IMR-90 (cell line): ENCODE measurements around the gene PRKN. TPM values are rescaled to one million over a fixed set of nuclear protein-coding genes. Genes with fewer than 3 reads are reported as not detected.

ENCODE experiments used
- ATAC-seq: fragments of 200-7000 bp; cut with Tn5 transposase; 2 replicates; pipeline ENCODE4 v1.9.1; 2020; ENCODE audit warnings: low read depth, mild to moderate bottlenecking, moderate library complexity
- BruUV-seq: library from RNA; stranded (reverse); fragments of 400-500 nt; replicated peaks from 2 replicates; lab custom pipeline; 2021; lab: Mats Ljungman, UMichigan
- CTCF ChIA-PET: fragments of 300-600 bp; formaldehyde crosslinking; extraction: SDS; loops from one replicate; lab custom pipeline; 2021; ENCODE audit warnings: antibody characterized with exemption; lab: Yijun Ruan, JAX
- POLR2A ChIA-PET: fragments of 300-600 bp; sonication (Branson Sonifier 250); formaldehyde crosslinking; loops from one replicate; lab custom pipeline; 2022; ENCODE audit warnings: antibody characterized with exemption; ENCODE audit not compliant: unreplicated experiment; lab: Charles Lee
- DNase-seq: peaks from one replicate; pipeline ENCODE4 v3.0.0; 2013
- H2AFZ ChIP-seq: replicated peaks from 2 replicates; pipeline ENCODE3; 2013; ENCODE audit warnings: low read length, mild to moderate bottlenecking; ENCODE audit not compliant: poor library complexity
- H2AK5ac ChIP-seq: 2 replicates; pipeline ENCODE4 v1.6.1; 2013; ENCODE audit warnings: low read depth, low read length, inconsistent platforms
- H2AK9ac ChIP-seq: replicated peaks from 2 replicates; pipeline ENCODE3; 2013; ENCODE audit warnings: mild to moderate bottlenecking, low read depth, low read length, moderate library complexity; ENCODE audit not compliant: poor library complexity
- H2BK120ac ChIP-seq: 2 replicates; pipeline ENCODE4 v1.6.1; 2013; ENCODE audit warnings: low read depth, low read length, inconsistent platforms
- H2BK15ac ChIP-seq: 3 replicates; pipeline ENCODE4 v1.6.1; 2013; ENCODE audit warnings: low read depth, low read length, inconsistent platforms
- H2BK20ac ChIP-seq: 2 replicates; pipeline ENCODE4 v1.6.1; 2013; ENCODE audit warnings: low read depth, mild to moderate bottlenecking, inconsistent platforms, low read length, moderate library complexity
- H2BK5ac ChIP-seq: 2 replicates; pipeline ENCODE4 v1.6.1; 2013; ENCODE audit warnings: mild to moderate bottlenecking, low read depth, low read length, inconsistent platforms; ENCODE audit not compliant: poor library complexity, severe bottlenecking
- H3K14ac ChIP-seq: replicated peaks from 2 replicates; pipeline ENCODE4 v1.6.1; 2013; ENCODE audit warnings: low read depth, low read length, inconsistent platforms
- H3K18ac ChIP-seq: 2 replicates; pipeline ENCODE4 v1.6.1; 2013; ENCODE audit warnings: low read depth, low read length, control low read depth
- H3K23ac ChIP-seq: 2 replicates; pipeline ENCODE4 v1.6.1; 2013; ENCODE audit warnings: low read depth, low read length, inconsistent platforms
- H3K27ac ChIP-seq: 2 replicates; pipeline ENCODE4 v1.5.1; 2013; ENCODE audit warnings: mild to moderate bottlenecking, control low read depth, low read length; ENCODE audit not compliant: insufficient read depth
- H3K27me3 ChIP-seq: 2 replicates; pipeline ENCODE4 v1.6.1; 2013; ENCODE audit warnings: low read length; ENCODE audit not compliant: control insufficient read depth, insufficient read depth
- H3K36me3 ChIP-seq: 2 replicates; pipeline ENCODE4 v1.6.1; 2013; ENCODE audit warnings: low read length, mixed read lengths; ENCODE audit not compliant: control insufficient read depth, insufficient read depth
- H3K4ac ChIP-seq: 2 replicates; pipeline ENCODE4 v1.6.1; 2013; ENCODE audit warnings: low read depth, low read length, inconsistent platforms
- H3K4me1 ChIP-seq: 2 replicates; pipeline ENCODE4 v1.6.1; 2013; ENCODE audit warnings: low read length, mixed read lengths; ENCODE audit not compliant: control insufficient read depth, insufficient read depth
- H3K4me2 ChIP-seq: 2 replicates; pipeline ENCODE4 v1.6.1; 2013; ENCODE audit warnings: low read depth, mild to moderate bottlenecking, control low read depth, low read length, moderate library complexity
- H3K4me3 ChIP-seq: 2 replicates; pipeline ENCODE4 v1.5.1; 2013; ENCODE audit warnings: low read depth, mild to moderate bottlenecking, control low read depth, low read length, moderate library complexity; ENCODE audit not compliant: insufficient read depth
- H3K56ac ChIP-seq: 2 replicates; pipeline ENCODE4 v1.6.1; 2013; ENCODE audit warnings: low read length, inconsistent platforms; ENCODE audit not compliant: insufficient read depth; ENCODE audit errors: extremely low read depth
- H3K79me1 ChIP-seq, 2 experiments: 2 replicates each; pipeline ENCODE4 v1.6.1; 2013; ENCODE audit warnings: low read length in 2 of 2, inconsistent platforms in 1 of 2, low read depth in 1 of 2
- H3K9ac ChIP-seq: 2 replicates; pipeline ENCODE4 v1.6.1; 2013; ENCODE audit warnings: low read depth, low read length, control low read depth
- H3K9me1 ChIP-seq: 2 replicates; pipeline ENCODE4 v1.6.1; 2013; ENCODE audit warnings: low read length, inconsistent platforms; ENCODE audit not compliant: insufficient read depth
- H3K9me3 ChIP-seq: 2 replicates; pipeline ENCODE4 v1.6.1; 2013; ENCODE audit warnings: low read length; ENCODE audit not compliant: control insufficient read depth, insufficient read depth
- H4K20me1 ChIP-seq: 2 replicates; pipeline ENCODE4 v1.6.1; 2013; ENCODE audit warnings: low read length, inconsistent platforms; ENCODE audit not compliant: insufficient read depth
- H4K5ac ChIP-seq: 2 replicates; pipeline ENCODE4 v1.6.1; 2013; ENCODE audit warnings: mild to moderate bottlenecking, low read depth, low read length, control low read depth
- H4K8ac ChIP-seq, 2 experiments: 2 replicates each; pipeline ENCODE4 v1.6.1; 2013; ENCODE audit warnings: low read depth in 2 of 2, low read length in 2 of 2, control low read depth in 1 of 2, inconsistent platforms in 1 of 2
- H4K91ac ChIP-seq: 2 replicates; pipeline ENCODE4 v1.6.1; 2013; ENCODE audit warnings: low read depth, low read length, inconsistent platforms; ENCODE audit not compliant: insufficient read depth
- BHLHE40 ChIP-seq: fragments of 150-350 bp; IDR thresholded peaks from 2 replicates; pipeline ENCODE4 v1.6.1; 2016; ENCODE audit warnings: mild to moderate bottlenecking, low read depth, low read length
- CEBPB ChIP-seq: IDR thresholded peaks from 2 replicates; pipeline ENCODE4 v1.6.1; 2012; ENCODE audit warnings: low read depth, low read length, improper control_type of control experiment
- CHD1 ChIP-seq: IDR thresholded peaks from 2 replicates; pipeline ENCODE4 v1.6.1; 2012; ENCODE audit warnings: low read depth, low read length, improper control_type of control experiment
- FOS ChIP-seq: fragments of 150-350 bp; IDR thresholded peaks from 2 replicates; pipeline ENCODE4 v1.6.1; 2016; ENCODE audit warnings: low read depth, low read length
- MAFK ChIP-seq: IDR thresholded peaks from 2 replicates; pipeline ENCODE4 v1.6.1; 2012; ENCODE audit warnings: low read depth, low read length, improper control_type of control experiment
- MAZ ChIP-seq: IDR thresholded peaks from 2 replicates; pipeline ENCODE4 v1.6.1; 2012; ENCODE audit warnings: low read depth, mild to moderate bottlenecking, low read length, improper control_type of control experiment, moderate library complexity, borderline replicate concordance
- MXI1 ChIP-seq: IDR thresholded peaks from 2 replicates; pipeline ENCODE4 v1.6.1; 2012; ENCODE audit warnings: low read depth, mild to moderate bottlenecking, low read length, moderate library complexity, borderline replicate concordance
- NFE2L2 ChIP-seq: fragments of 150-350 bp; IDR thresholded peaks from 2 replicates; pipeline ENCODE4 v1.6.1; 2016; ENCODE audit warnings: low read depth, mild to moderate bottlenecking, low read length
- POLR2A ChIP-seq: IDR thresholded peaks from 2 replicates; pipeline ENCODE4 v1.6.1; 2012; ENCODE audit warnings: mild to moderate bottlenecking, low read depth, low read length
- RAD21 ChIP-seq: IDR thresholded peaks from 2 replicates; pipeline ENCODE4 v1.6.1; 2012; ENCODE audit warnings: low read length, improper control_type of control experiment
- RCOR1 ChIP-seq: IDR thresholded peaks from 2 replicates; pipeline ENCODE4 v1.6.1; 2012; ENCODE audit warnings: mild to moderate bottlenecking, low read length, improper control_type of control experiment; ENCODE audit not compliant: insufficient replicate concordance
- RFX5 ChIP-seq: IDR thresholded peaks from 2 replicates; pipeline ENCODE4 v1.8.0; 2012; ENCODE audit warnings: low read depth, mild to moderate bottlenecking, low read length, moderate library complexity
- SMC3 ChIP-seq: fragments of 150-350 bp; IDR thresholded peaks from 2 replicates; pipeline ENCODE4 v1.6.1; 2016; ENCODE audit warnings: low read depth, mild to moderate bottlenecking, antibody characterized with exemption, low read length, moderate library complexity
- WGBS, 2 experiments: methylation state at CpG; one replicate each; pipeline versions ENCODE4 v1.1.5 to v1.1.7; 2013; ENCODE audit warnings: missing lambda C conversion rate in 2 of 2; ENCODE audit not compliant: insufficient read length in 1 of 2; ENCODE audit errors: extremely low coverage in 2 of 2; 5-methylcytosine and 5-hydroxymethylcytosine counted together
- dilution Hi-C: fragments of 300-500 bp; cut with HindIII; formaldehyde crosslinking; loops from one replicate; pipeline ENCODE4 v1.14.3; 2018; ENCODE audit warnings: low sequenced_read_pairs; ENCODE audit not compliant: unreplicated experiment
- in situ Hi-C: fragments of 300-500 bp; cut with MboI; formaldehyde crosslinking; loops from 3 replicates; pipeline ENCODE4 v1.14.3; 2019; ENCODE audit warnings: low sequenced_read_pairs, inconsistent platforms, mixed read lengths
- intact Hi-C: fragments of 100-400 bp; cut with micrococcal nuclease; formaldehyde crosslinking; loops from 2 replicates; pipeline ENCODE4 v1.10.0; 2022
- polyA plus RNA-seq, 3 experiments: library from polyadenylated mRNA; depleted of rRNA; stranded (reverse); fragments of >200 nt; gene quantifications; 2 replicates each; pipeline ENCODE4 v1.2.3, GENCODE V29; 2012; ENCODE audit warnings: low replicate concordance in 1 of 3
- total RNA-seq: library from RNA; depleted of rRNA; stranded (reverse); fragments of >200 nt; gene quantifications from 2 replicates; pipeline ENCODE4 v1.2.3, GENCODE V29; 2012
- TF ChIP-seq, protein P1 (sequence below): conservative IDR thresholded peaks from 2 replicates; pipeline ENCODE4 v1.5.1; 2012; ENCODE audit warnings: mild to moderate bottlenecking, low read depth, low read length, improper control_type of control experiment
- TF ChIP-seq, protein P2 (sequence below): fragments of 150-350 bp; IDR thresholded peaks from 2 replicates; pipeline ENCODE4 v1.6.1; 2017; ENCODE audit warnings: mild to moderate bottlenecking, antibody characterized with exemption, low read length, low read depth
- TF ChIP-seq, protein P3 (sequence below): fragments of 150-350 bp; IDR thresholded peaks from 2 replicates; pipeline ENCODE4 v1.6.1; 2016; ENCODE audit warnings: low read depth, mild to moderate bottlenecking, low read length, moderate library complexity, borderline replicate concordance

Gene PRKN
- total and polyA plus RNA-seq, 2 of the 4 experiments (the other 2 are of a cell fraction) = 0.15 to 0.18 TPM

DNA sequence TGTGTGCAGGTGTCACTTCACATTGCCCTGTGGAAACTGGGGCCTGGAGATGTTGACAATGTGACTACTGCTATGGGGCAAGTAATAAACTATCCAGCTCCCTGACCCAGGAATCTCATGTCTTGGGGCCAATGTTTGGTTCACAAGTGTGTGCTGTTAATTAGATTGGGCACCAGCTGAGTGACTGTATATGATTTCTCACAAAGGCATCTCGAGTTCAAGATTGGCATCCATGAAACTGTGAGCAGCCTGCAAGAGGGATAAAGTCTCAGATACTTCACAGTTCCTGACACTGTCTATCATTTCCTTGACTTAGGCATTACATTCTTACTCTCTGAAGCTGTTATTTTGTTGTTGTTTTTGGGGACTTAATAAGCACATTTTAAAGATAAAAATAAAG is 264.0 kb downstream of the PRKN start:
- H3K9me1 ChIP-seq = no peaks in the 10 kb centered on the region
- H3K79me1 ChIP-seq = no peaks in the 10 kb centered on the region
- H3K27me3 ChIP-seq = no peaks in the 10 kb centered on the region
- no CpG with 5 or more reads among the region's 1 CpG for WGBS, 2 experiments
- H3K4ac ChIP-seq = no peak overlapping the region
- H3K9ac ChIP-seq = no peak overlapping the region
- H2BK20ac ChIP-seq = no peak overlapping the region
- ChIA-PET CTCF (no interaction called here), POLR2A (interaction anchor here (0.5 kb wide), 1 partner anchor 22 kb away, joined by 3 read pairs; no protein-coding TSS in a partner anchor)
- no peak for TF ChIP-seq BHLHE40
- TF ChIP-seq, protein P1, sequence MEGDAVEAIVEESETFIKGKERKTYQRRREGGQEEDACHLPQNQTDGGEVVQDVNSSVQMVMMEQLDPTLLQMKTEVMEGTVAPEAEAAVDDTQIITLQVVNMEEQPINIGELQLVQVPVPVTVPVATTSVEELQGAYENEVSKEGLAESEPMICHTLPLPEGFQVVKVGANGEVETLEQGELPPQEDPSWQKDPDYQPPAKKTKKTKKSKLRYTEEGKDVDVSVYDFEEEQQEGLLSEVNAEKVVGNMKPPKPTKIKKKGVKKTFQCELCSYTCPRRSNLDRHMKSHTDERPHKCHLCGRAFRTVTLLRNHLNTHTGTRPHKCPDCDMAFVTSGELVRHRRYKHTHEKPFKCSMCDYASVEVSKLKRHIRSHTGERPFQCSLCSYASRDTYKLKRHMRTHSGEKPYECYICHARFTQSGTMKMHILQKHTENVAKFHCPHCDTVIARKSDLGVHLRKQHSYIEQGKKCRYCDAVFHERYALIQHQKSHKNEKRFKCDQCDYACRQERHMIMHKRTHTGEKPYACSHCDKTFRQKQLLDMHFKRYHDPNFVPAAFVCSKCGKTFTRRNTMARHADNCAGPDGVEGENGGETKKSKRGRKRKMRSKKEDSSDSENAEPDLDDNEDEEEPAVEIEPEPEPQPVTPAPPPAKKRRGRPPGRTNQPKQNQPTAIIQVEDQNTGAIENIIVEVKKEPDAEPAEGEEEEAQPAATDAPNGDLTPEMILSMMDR = no peak
- no peak for TF ChIP-seq CHD1
- no peak for TF ChIP-seq MXI1
- TF ChIP-seq, protein P2, sequence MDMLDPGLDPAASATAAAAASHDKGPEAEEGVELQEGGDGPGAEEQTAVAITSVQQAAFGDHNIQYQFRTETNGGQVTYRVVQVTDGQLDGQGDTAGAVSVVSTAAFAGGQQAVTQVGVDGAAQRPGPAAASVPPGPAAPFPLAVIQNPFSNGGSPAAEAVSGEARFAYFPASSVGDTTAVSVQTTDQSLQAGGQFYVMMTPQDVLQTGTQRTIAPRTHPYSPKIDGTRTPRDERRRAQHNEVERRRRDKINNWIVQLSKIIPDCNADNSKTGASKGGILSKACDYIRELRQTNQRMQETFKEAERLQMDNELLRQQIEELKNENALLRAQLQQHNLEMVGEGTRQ = no peak
- TF ChIP-seq RFX5 = no peak
- no peak for TF ChIP-seq NFE2L2
- TF ChIP-seq MAFK = no peak
- no peak for TF ChIP-seq CEBPB
- no peak for TF ChIP-seq RCOR1
- no peak for TF ChIP-seq FOS
- TF ChIP-seq MAZ = no peak
- TF ChIP-seq, protein P3, sequence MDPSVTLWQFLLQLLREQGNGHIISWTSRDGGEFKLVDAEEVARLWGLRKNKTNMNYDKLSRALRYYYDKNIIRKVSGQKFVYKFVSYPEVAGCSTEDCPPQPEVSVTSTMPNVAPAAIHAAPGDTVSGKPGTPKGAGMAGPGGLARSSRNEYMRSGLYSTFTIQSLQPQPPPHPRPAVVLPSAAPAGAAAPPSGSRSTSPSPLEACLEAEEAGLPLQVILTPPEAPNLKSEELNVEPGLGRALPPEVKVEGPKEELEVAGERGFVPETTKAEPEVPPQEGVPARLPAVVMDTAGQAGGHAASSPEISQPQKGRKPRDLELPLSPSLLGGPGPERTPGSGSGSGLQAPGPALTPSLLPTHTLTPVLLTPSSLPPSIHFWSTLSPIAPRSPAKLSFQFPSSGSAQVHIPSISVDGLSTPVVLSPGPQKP = no peak
- no peak for TF ChIP-seq RAD21
- no peak for TF ChIP-seq POLR2A
- TF ChIP-seq SMC3 = no peak
- no peaks in the 10 kb centered on the region for H3K4me1 ChIP-seq
- no peak for DNase-seq
- H3K23ac ChIP-seq = no peak overlapping the region
- no peak overlapping the region for H3K14ac ChIP-seq
- in situ Hi-C loops (no loop called here), dilution Hi-C loops (no loop called here), intact Hi-C loops (no loop called here)
- ATAC-seq = no peak
- no peak overlapping the region for H3K4me3 ChIP-seq
- no peak overlapping the region for H3K18ac ChIP-seq
- H3K4me2 ChIP-seq = no peak overlapping the region
- no peak overlapping the region for H2BK15ac ChIP-seq
- no peak overlapping the region for H3K56ac ChIP-seq
- H3K9me3 ChIP-seq = peaks cover 14% of the 10 kb centered on the region
- H4K8ac ChIP-seq = no peak overlapping the region
- H2AK9ac ChIP-seq = no peak overlapping the region
- H2AK5ac ChIP-seq = no peak overlapping the region
- no peak overlapping the region for H2BK120ac ChIP-seq
- no peak overlapping the region for H3K27ac ChIP-seq
- BruUV-seq = no TSS peak
- H4K91ac ChIP-seq = no peak overlapping the region
- H4K20me1 ChIP-seq = no peaks in the 10 kb centered on the region
- H2AFZ ChIP-seq = no peak overlapping the region
- no peak overlapping the region for H2BK5ac ChIP-seq
- H3K36me3 ChIP-seq = no peaks in the 10 kb centered on the region
- no peak overlapping the region for H4K5ac ChIP-seq
